ENCODE measurements around the gene SLC23A2.
A peak's percentile ranks its signal among the peaks of the same experiment; 100 is the strongest.

SLC23A2 gene

DNA sequence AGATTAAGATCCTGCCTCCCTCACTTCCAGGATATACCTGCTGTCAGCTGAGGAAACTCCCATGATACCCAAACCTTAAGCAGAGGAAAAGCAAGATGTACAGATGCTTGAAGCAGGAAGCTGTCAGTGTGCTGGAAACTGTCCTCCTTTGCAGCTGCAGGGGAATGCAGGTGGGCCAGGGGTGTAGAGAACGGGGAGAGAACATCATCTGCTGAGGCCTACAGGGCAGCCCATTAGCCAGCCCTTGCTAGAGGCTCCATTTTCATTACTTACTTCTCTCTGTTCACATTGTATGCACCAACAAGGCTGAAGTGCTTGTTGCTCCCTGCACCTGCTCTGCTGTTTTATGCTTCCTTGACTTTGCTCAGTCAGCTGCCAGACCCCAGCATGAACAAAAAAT, 160.5 kb downstream of the SLC23A2 start:
- TF ChIP-seq, protein P1, sequence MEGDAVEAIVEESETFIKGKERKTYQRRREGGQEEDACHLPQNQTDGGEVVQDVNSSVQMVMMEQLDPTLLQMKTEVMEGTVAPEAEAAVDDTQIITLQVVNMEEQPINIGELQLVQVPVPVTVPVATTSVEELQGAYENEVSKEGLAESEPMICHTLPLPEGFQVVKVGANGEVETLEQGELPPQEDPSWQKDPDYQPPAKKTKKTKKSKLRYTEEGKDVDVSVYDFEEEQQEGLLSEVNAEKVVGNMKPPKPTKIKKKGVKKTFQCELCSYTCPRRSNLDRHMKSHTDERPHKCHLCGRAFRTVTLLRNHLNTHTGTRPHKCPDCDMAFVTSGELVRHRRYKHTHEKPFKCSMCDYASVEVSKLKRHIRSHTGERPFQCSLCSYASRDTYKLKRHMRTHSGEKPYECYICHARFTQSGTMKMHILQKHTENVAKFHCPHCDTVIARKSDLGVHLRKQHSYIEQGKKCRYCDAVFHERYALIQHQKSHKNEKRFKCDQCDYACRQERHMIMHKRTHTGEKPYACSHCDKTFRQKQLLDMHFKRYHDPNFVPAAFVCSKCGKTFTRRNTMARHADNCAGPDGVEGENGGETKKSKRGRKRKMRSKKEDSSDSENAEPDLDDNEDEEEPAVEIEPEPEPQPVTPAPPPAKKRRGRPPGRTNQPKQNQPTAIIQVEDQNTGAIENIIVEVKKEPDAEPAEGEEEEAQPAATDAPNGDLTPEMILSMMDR (IDR thresholded peaks at IDR 0.05; ENCODE audit: low read depth, low read length, poor library complexity, severe bottlenecking), result no peak
- no peak for TF ChIP-seq EZH2phosphoT487 (IDR thresholded peaks at IDR 0.05; ENCODE audit: borderline replicate concordance, low read length)
- no peak overlapping the region for H3K4me3 ChIP-seq (ENCODE audit: low read length)
- H4K20me1 ChIP-seq (ENCODE audit: control insufficient read depth, insufficient read depth, low read depth, low read length), result no peaks in the 10 kb centered on the region
- H3K4me2 ChIP-seq (ENCODE audit: low read length), result peak overlapping the region; percentile 31
- peaks cover 29% of the 10 kb centered on the region for H3K4me1 ChIP-seq (ENCODE audit: control insufficient read depth, low read length)
- no peaks in the 10 kb centered on the region for H3K79me2 ChIP-seq (ENCODE audit: control insufficient read depth, low read length)
- no peaks in the 10 kb centered on the region for H3K9me3 ChIP-seq (ENCODE audit: control insufficient read depth, insufficient read depth, low read length)
- H3K9me2 ChIP-seq (replicated peaks; ENCODE audit: control insufficient read depth, low read length), result no peaks in the 10 kb centered on the region
- peaks cover 9% of the 10 kb centered on the region; the same call in 1 of the 2 replicates for H3F3A ChIP-seq (ENCODE audit: control insufficient read depth, insufficient read depth)
- H3K27me3 ChIP-seq (ENCODE audit: control insufficient read depth, low read length), result no peaks in the 10 kb centered on the region
- H3K27ac ChIP-seq (ENCODE audit: low read depth, low read length), result peak overlapping the region; percentile 13
- no peaks in the 10 kb centered on the region for H3K36me3 ChIP-seq (ENCODE audit: control insufficient read depth, low read length)

DNA sequence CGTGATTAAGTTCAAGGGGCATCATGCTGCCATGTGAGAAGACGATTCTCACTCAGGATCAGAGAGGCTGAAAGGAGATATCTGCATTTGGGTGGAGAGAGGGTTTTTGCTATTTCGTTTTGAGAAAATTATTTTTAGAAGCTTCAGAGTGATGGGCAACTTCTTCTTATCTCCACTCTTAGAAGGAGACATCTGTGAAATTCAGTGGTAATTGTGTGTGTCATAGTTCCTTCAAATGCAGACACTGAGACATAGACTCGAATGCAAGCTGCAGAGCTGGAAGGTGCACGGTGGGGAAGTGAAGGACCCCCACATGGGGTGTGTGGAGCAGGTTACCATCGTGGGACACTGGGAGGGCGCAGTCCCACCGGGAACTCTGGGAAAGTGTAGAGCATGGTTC, 162.8 kb downstream of the SLC23A2 start:
- no peaks in the 10 kb centered on the region for H3K79me2 ChIP-seq (ENCODE audit: control insufficient read depth, low read length)
- no peaks in the 10 kb centered on the region for H4K20me1 ChIP-seq (ENCODE audit: control insufficient read depth, insufficient read depth, low read depth, low read length)
- H3K27ac ChIP-seq (ENCODE audit: low read depth, low read length), result no peak overlapping the region
- H3K4me2 ChIP-seq (ENCODE audit: low read length), result no peak overlapping the region
- H3K4me3 ChIP-seq (ENCODE audit: low read length), result no peak overlapping the region
- H3K27me3 ChIP-seq (ENCODE audit: control insufficient read depth, low read length), result no peaks in the 10 kb centered on the region
- TF ChIP-seq, protein P1 (IDR thresholded peaks at IDR 0.05; ENCODE audit: low read depth, low read length, poor library complexity, severe bottlenecking), result no peak
- TF ChIP-seq EZH2phosphoT487 (IDR thresholded peaks at IDR 0.05; ENCODE audit: borderline replicate concordance, low read length), result no peak
- H3K9me2 ChIP-seq (replicated peaks; ENCODE audit: control insufficient read depth, low read length), result no peaks in the 10 kb centered on the region
- H3K9me3 ChIP-seq (ENCODE audit: control insufficient read depth, insufficient read depth, low read length), result no peaks in the 10 kb centered on the region
- H3K4me1 ChIP-seq (ENCODE audit: control insufficient read depth, low read length), result peaks cover 25% of the 10 kb centered on the region
- no peaks in the 10 kb centered on the region for H3K36me3 ChIP-seq (ENCODE audit: control insufficient read depth, low read length)
- H3F3A ChIP-seq (ENCODE audit: control insufficient read depth, insufficient read depth), result peaks cover 9% of the 10 kb centered on the region; the same call in 1 of the 2 replicates

DNA sequence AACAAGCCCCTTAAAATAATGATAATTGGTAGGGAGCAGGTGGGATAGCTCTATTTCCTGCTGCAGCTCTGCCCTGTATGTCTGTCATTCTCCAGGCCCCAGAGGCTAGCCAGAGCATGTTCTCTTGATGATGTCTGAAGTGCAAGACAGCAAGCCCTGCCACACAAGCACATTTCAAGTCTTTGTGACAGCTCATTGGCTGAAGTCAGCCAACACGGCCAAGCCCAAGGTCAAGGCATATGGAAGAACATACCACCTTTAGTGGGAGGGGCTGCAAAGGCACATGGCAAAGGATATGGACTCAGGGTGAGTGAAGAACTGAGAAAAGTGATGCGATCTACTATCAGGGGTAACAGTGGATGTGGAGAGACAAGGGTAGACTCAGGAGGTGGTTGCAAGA, 163.6 kb downstream of the SLC23A2 start:
- no peaks in the 10 kb centered on the region for H3K9me2 ChIP-seq (replicated peaks; ENCODE audit: control insufficient read depth, low read length)
- peaks cover 25% of the 10 kb centered on the region for H3K4me1 ChIP-seq (ENCODE audit: control insufficient read depth, low read length)
- no peaks in the 10 kb centered on the region for H4K20me1 ChIP-seq (ENCODE audit: control insufficient read depth, insufficient read depth, low read depth, low read length)
- peaks cover 9% of the 10 kb centered on the region; the same call in 1 of the 2 replicates for H3F3A ChIP-seq (ENCODE audit: control insufficient read depth, insufficient read depth)
- H3K4me3 ChIP-seq (ENCODE audit: low read length), result no peak overlapping the region
- H3K9me3 ChIP-seq (ENCODE audit: control insufficient read depth, insufficient read depth, low read length), result no peaks in the 10 kb centered on the region
- H3K27me3 ChIP-seq (ENCODE audit: control insufficient read depth, low read length), result no peaks in the 10 kb centered on the region
- TF ChIP-seq, protein P1 (IDR thresholded peaks at IDR 0.05; ENCODE audit: low read depth, low read length, poor library complexity, severe bottlenecking), result no peak
- no peak for TF ChIP-seq EZH2phosphoT487 (IDR thresholded peaks at IDR 0.05; ENCODE audit: borderline replicate concordance, low read length)
- no peak overlapping the region for H3K4me2 ChIP-seq (ENCODE audit: low read length)
- no peaks in the 10 kb centered on the region for H3K36me3 ChIP-seq (ENCODE audit: control insufficient read depth, low read length)
- no peak overlapping the region for H3K27ac ChIP-seq (ENCODE audit: low read depth, low read length)
- no peaks in the 10 kb centered on the region for H3K79me2 ChIP-seq (ENCODE audit: control insufficient read depth, low read length)
